ENCODE measurements around the gene ZDHHC1.

- no peak for TF ChIP-seq CTCF (IDR thresholded peaks at IDR 0.05)
- no peak for TF ChIP-seq POLR2A (IDR thresholded peaks at IDR 0.05)
Observed at GRCh38 chr16:67446968-67447507, 30.8 kb upstream of the ZDHHC1 start.
